OCI-LY7 (cell line): Measurements from ENCODE around the gene SLC26A11.

Experiments used
- CTCF ChIP-seq: fragments of 200-600 bp; sonication (generic); conservative IDR thresholded peaks from 2 replicates; pipeline ENCODE4 v1.5.1; 2014; ENCODE audit warnings: mild to moderate bottlenecking, antibody characterized with exemption, low read length, moderate library complexity, mixed read lengths
- EZH2phosphoT487 ChIP-seq: fragments of 200-600 bp; sonication (generic); IDR thresholded peaks from 2 replicates; pipeline ENCODE4 v1.6.1; 2018; ENCODE audit warnings: low read depth, borderline replicate concordance, mild to moderate bottlenecking, mixed run types, antibody characterized with exemption, low read length, moderate library complexity, mixed read lengths

GRCh38 chr17:80212109-80212508 is 8.1 kb upstream of the SLC26A11 start:
- TF ChIP-seq CTCF (no peak), EZH2phosphoT487 (no peak)
